AG04450 (cell line): ENCODE results near the gene R3HDM1. TPM values are rescaled to one million over a fixed set of nuclear protein-coding genes. Genes with fewer than 3 reads are reported as not detected.
"Not testable (repeated sequence)": the region's sequence is repeated elsewhere in the genome, so short reads cannot be mapped to it uniquely, and the experiment has no call there.

ENCODE experiments used
- CTCF ChIA-PET: fragments of 300-600, 350-600 bp; formaldehyde crosslinking; extraction: SDS; loops from one replicate; lab custom pipeline; 2022; ENCODE audit warnings: antibody characterized with exemption, inconsistent platforms; lab: Charles Lee
- POLR2A ChIA-PET: fragments of 350-600 bp; formaldehyde crosslinking; extraction: SDS; loops from one replicate; lab custom pipeline; 2021; ENCODE audit warnings: antibody characterized with exemption, inconsistent platforms; lab: Yijun Ruan, JAX
- DNase-seq: peaks from one replicate; pipeline ENCODE4 v3.0.0-alpha.2; 2011; ENCODE audit warnings: low read depth, low spot score
- H3K27ac ChIP-seq: one replicate; pipeline ENCODE4 v1.5.1; 2012; ENCODE audit warnings: low read depth, low read length, control low read depth
- H3K27me3 ChIP-seq: one replicate; pipeline ENCODE4 v1.6.0; 2012; ENCODE audit warnings: low read length; ENCODE audit not compliant: control insufficient read depth, insufficient read depth
- H3K4me3 ChIP-seq: 2 replicates; pipeline ENCODE4 v1.5.1; 2011; ENCODE audit warnings: mild to moderate bottlenecking, low read depth, low read length, control low read depth
- H3K9me3 ChIP-seq: 2 replicates; pipeline ENCODE4 v1.5.1; 2012; ENCODE audit warnings: low read length; ENCODE audit not compliant: control insufficient read depth, insufficient read depth
- CTCF ChIP-seq: IDR thresholded peaks from 2 replicates; pipeline ENCODE4 v1.5.1; 2011; ENCODE audit warnings: low read depth, low read length, control low read depth, inconsistent platforms
- polyA plus RNA-seq: library from polyadenylated mRNA; depleted of rRNA; stranded (reverse); fragments of >200 nt; gene quantifications from 2 replicates; pipeline ENCODE4 v1.2.3, GENCODE V29; 2011

Gene R3HDM1
- polyA plus RNA-seq, 1 experiment = 39.1 TPM

GRCh38 chr2:135530313-135531230 is 712 bp upstream of the R3HDM1 start, which contains the start of gene ZRANB3:
TSS of gene ZRANB3 (minus strand) at chr2:135531218.
- Histone ChIP-seq H3K27ac (peak within 1 kb of the TSS; percentile 97), H3K9me3 (no peaks in the 10 kb centered on the region; the same call in 1 of the 2 replicates), H3K4me3 (peak within 1 kb of the TSS; percentile 85), H3K27me3 (no peaks in the 10 kb centered on the region)
- ChIA-PET CTCF (interaction anchor here (2.4 kb wide), 1 partner anchor 526 kb away, joined by 23 read pairs; no protein-coding TSS in a partner anchor), POLR2A (interaction anchor here (0.6 to 1.2 kb wide), 5 partner anchors 61 to 1412 kb away, joined by 3 to 5 read pairs (median 3); no protein-coding TSS in a partner anchor)
- TF ChIP-seq CTCF = no peak
- DNase-seq = peak; percentile 92

GRCh38 chr2:135532581-135532980 is 1.3 kb downstream of the R3HDM1 start:
- DNase-seq = no peak
- H3K9me3 ChIP-seq = no peaks in the 10 kb centered on the region; the same call in 1 of the 2 replicates
- CTCF ChIA-PET = interaction anchor here (2.4 kb wide), 1 partner anchor 528 kb away, joined by 23 read pairs; no protein-coding TSS in a partner anchor
- no peak for TF ChIP-seq CTCF
- no peak overlapping the region for H3K27ac ChIP-seq
- POLR2A ChIA-PET = no interaction called here
- peak overlapping the region; percentile 83 for H3K4me3 ChIP-seq
- no peaks in the 10 kb centered on the region for H3K27me3 ChIP-seq

- H3K4me3 ChIP-seq, POLR2A ChIA-PET, H3K27ac ChIP-seq, H3K27me3 ChIP-seq, CTCF ChIA-PET, H3K9me3 ChIP-seq, DNase-seq: not testable (repeated sequence)
Measured at GRCh38 chr2:135533545-135533944, 2.3 kb downstream of the R3HDM1 start.

- H3K9me3 ChIP-seq = no peaks in the 10 kb centered on the region
- H3K27ac ChIP-seq = no peak overlapping the region
- no peak for DNase-seq
- POLR2A ChIA-PET = no interaction called here
- no peak overlapping the region for H3K4me3 ChIP-seq
- CTCF ChIA-PET = no interaction called here
- no peaks in the 10 kb centered on the region for H3K27me3 ChIP-seq
- no peak for TF ChIP-seq CTCF
Measured at GRCh38 chr2:135546436-135546835, 15.2 kb downstream of the R3HDM1 start.

GRCh38 chr2:135547311-135547710 is 16.0 kb downstream of the R3HDM1 start:
- H3K9me3 ChIP-seq = no peaks in the 10 kb centered on the region
- ChIA-PET POLR2A (no interaction called here), CTCF (no interaction called here)
- TF ChIP-seq CTCF = no peak
- no peak for DNase-seq
- H3K4me3 ChIP-seq = no peak overlapping the region
- no peak overlapping the region for H3K27ac ChIP-seq
- no peaks in the 10 kb centered on the region for H3K27me3 ChIP-seq
